Stimulated activated CD8-positive, alpha-beta memory T cell treated with anti-CD3 and anti-CD28 coated beads, Interleukin-4, amount 100 ng/mL, for 24 hours (primary cell): Measurements from ENCODE around the gene TMEM44.

Source experiments
- DNase-seq: peaks from one replicate; pipeline ENCODE4 v3.0.0-alpha.2; 2020; ENCODE audit warnings: low read depth

The TMEM44 gene

DNA sequence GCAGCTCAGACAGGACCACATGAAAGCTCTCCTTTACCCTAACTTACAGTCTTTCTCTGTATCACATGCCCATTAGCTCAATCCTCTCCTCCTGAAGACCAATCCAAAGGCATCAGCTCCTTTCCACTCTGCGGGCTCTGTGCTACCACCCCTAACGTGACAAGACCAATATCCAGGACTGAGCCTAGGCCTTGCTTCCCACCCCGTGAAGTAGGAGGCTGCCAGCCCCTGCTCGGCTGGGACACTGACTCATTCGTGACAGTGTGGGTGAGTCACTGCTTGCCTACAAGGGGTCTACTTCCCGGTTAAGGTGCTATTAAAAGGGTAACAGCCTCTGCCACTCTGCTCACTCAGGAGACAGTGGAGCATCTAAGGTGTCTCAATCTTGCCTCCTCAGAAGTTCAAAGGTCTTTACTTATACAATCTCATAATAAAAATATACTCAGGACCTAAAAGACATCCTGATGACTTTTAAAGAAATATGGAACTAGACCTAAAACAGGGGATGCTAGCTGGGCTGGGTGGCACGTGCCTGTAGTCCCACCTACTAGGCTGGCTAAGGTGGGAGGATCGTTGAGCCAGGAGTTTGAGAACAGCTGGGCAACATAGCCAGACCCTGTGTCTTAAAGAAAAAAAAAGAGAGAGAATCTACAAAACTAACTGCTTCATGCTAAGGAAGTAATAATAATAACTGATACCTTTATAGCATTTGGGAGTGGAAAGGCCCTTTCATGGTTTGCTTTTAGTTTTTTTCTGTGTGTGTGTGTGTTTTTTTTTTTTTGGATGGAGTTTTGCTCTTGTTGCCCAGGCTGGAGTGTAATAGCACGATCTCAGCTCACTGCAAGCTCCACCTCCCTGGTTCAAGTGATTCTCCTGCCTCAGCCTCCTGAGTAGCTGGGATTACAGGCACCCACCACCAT, 55.0 kb downstream of the TMEM44 start:
- DNase-seq: peak; percentile 16

DNA sequence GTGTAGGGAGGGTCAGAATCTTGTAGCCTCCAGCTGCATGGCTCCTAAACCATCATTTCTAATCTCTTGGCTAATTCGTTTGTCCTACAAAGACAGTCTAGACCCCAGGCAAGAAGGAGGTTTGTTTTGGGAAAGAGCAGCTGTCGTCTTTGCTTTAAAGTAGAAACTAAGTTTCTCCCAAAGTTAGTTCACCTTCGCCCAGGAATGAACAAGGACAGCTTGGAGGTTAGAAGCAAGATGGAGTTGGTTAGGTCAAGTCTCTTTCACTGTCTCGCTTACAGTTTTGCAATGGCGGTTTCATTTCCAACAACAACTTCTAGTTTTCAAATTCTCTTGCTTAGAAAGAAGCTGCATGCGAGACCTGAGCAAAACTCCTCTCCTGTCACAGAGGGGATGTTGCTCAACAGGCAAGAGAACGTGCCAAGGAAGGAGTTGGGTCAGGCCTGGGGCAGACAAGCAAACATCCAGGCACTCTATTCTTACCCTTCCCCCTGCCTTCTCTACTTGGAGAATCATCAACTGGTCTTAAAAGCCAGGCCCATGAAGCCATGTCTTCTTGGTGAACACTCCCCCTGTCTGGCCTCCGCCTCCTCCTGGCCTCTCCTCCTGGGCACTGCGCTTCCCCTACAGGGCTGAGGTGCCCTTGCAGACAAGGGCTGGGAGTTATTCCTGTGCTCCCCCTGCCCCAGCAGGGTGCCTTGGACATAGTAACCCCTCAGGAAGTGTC, 57.6 kb downstream of the TMEM44 start:
- DNase-seq: no peak

DNA sequence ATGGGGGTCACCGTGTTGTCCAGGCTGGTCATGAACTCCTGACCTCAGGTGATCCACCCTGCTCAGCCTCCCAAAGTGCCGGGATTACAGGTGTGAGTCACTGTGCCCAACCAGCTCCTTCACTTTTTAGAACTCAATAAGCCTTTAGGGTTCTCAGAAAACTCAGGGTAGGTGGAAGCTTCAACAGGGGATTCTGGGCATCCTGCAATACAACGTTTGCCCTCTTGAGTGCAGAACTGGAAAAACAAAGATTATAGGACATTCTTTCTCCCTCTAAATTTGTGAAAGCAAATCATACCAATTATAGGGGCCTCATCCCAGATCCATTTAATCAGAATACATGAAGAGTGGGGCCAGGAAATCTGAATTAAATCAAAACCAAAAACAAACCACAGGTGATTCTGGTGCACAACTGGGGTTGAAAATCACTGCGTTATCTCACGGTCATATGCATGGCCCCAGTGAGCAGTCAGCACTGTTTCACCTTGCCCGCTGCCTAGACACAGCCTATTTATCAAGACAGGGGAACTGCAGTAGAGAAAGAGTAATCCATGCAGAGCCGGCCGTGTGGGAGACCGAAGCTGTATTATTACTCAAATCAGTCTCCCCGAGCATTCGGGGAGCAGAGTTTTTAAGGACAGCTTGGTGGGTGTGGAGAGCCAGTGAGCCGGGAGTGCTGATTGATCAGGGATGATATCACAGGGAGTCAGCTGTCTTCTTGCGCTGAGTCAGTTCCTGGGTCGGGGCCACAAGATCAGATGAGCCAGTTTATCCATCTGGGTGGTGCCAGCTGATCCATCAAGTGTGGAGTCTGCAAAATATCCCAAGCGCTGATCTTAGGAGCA, 58.4 kb downstream of the TMEM44 start:
- no peak for DNase-seq

DNA sequence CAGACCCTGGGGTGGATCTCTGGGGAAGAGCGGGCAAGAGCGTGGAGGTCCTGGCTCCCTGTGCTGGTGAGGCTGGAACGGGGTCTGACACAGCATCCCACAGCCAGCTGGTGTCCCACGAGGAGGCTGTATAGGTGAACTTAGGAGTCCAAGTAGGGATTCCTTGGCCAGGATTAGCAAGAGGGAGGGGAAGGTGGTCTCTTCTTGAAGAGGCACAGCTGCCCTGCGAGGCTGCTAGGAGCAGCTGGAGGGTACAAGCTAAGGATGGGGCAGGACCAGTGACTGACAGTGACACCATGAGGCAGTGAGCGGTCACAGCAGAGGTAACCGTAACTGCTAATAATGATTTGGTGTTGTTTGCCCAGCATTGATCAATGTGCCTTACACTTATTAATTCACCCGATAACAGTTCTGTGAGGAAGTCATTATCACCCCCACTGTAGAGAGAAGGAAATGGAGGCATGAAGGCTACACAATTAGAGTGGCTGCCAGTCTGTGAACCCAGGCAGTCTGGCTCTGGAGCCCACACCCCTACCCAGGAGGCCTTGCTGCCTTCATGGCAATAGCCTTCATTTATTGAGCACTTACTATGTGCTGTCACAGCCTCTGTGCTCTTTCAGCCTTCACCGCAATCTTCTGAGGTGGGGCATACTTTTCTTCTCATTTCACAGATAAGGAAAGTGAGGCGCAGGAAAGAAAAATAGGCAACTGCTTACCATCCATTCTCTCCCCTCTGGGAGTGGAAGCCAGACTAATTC, 59.4 kb downstream of the TMEM44 start:
- DNase-seq: no peak

DNA sequence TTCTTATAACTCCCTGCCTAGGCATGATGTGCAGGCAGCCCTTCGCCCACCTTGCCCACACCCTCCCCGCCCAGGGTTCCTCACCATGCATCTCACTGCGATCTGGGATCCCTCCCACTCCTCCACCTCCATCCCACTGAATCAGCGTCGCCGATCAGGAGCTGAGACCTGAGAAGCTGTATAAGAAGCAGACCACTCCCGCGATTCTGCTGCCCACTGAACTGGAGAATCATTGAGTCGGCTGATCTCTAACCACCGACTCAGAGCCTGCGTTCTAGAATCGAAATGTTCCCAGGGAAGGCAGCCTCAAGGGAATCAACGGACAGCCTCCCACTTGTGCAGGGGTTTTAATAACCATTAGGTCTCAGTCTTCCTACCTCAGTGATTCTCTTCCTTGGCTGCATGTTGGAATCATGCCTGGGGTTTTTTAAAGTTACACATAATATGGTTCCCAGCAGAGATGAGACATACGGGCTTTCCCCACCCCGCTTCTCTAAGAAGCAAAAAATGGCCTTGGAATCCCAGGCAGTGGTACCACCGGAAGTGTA, 60.2 kb downstream of the TMEM44 start:
- DNase-seq: no peak

DNA sequence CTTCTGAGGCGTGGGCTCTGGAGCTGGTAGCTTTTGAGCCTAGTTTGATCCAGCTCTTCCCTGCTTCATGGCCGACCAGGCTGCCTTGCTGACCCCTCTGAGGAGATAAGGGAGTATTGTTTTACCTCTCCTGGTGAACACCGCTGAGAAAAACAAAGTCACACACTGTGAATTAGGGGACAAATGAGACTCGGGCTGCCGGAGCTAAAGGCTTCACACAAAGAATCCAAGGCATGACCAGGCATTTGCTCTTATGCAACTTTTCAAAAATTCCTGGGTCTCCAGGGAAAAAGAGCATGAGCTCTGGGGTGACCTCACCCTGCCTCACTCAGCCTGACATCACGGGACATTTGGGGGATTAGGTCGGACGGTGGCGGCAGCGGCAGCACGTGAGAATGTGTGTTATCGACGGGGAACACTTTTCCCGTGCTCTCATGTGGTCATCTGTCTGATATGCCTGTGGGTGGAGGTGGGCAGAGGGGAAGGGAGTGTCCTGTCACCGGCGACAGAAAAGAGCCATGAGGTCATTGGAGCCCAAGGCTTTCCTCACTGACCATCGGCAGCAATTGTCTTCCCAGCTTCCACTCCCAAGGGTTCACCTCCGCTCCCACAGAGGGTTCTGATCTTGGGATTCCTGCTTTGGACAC, 61.0 kb downstream of the TMEM44 start:
- no peak for DNase-seq

DNA sequence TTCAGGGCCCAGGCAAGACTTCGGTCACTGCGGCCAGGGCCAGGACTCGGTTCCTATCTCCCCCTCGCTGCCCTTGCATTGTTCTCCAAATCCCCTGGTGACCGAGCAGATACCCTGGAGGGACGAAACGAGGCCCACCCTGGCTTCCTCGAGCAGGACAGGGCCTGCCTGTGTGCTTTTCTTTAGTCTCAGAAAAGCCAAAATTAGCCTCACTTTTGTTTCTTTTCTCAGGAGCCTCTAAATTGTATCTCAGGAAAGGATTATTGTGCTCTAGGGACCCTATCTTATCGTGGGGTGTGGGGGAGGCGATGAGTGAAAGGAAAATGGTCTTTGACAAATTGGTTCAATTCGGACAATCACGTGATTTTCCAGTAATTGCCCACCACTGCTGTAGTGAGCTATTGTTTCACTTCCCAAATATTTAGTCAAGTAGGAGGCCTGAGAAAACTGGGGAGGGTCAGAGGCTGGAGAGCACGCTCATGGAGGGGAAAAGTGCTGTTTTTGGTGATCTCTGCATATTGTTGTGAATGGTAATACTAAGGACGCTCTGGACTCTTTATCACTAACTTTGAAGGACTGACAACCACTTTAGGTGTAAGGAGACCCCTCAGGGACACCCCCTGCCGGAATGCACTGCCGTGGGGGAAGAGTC, 61.6 kb downstream of the TMEM44 start:
- DNase-seq: no peak

DNA sequence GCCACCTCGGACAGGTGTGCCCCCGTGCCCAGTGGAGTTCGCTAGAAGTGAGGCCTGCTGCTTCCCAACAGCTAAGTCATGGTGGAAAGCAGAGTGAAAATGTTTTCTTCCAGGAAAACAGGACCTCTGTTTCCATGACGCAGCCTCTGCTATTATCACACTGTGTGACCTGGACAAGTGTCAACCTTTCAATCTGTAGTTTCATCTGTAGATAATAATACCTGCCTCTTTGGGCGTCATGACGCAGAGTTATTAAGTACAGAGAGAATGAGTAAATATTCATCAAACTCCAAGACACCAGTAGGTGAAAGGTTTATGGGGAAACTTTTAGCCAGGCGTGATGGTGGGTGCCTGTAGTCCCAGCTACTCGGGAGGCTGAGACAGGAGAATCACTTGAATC, 62.3 kb downstream of the TMEM44 start:
- no peak for DNase-seq

DNA sequence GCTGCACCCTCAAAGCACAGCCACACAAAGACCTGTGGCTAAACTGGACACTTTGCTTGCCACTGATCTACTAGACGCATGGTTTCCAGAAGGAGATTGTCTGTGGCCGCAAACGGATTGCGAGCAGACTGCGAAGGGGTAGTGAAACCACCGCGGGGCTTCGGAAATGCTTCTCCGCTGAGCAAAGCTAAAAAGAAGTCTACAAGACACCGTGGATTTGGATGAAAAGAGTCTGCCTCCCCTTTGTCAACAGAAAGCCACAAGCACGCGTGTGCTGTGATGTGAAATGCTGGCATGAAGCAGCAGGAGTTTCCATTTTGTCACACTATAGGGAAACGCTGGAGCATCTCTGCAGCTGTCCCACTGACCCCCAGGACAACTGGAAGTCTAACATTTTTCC, 63.0 kb downstream of the TMEM44 start:
- no peak for DNase-seq

DNA sequence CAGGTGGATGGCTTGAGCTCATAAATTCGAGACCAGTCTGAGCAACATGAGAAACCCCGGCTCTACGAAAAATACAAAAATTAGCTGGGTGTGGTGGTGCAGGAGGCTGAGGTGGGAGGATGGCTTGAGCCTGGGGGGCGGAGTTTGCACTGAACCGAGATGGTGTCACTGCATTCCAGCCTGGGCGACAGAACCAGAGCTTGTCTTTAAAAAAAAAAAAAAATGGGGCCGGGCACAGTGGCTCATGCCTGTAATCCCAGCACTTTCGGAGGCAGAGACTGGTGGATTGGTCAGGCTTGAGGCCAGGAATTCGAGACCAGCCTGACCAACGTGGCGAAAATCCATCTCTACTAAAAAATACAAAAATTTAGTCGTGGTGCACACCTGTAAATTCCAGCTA, 64.0 kb downstream of the TMEM44 start:
- DNase-seq: no peak

DNA sequence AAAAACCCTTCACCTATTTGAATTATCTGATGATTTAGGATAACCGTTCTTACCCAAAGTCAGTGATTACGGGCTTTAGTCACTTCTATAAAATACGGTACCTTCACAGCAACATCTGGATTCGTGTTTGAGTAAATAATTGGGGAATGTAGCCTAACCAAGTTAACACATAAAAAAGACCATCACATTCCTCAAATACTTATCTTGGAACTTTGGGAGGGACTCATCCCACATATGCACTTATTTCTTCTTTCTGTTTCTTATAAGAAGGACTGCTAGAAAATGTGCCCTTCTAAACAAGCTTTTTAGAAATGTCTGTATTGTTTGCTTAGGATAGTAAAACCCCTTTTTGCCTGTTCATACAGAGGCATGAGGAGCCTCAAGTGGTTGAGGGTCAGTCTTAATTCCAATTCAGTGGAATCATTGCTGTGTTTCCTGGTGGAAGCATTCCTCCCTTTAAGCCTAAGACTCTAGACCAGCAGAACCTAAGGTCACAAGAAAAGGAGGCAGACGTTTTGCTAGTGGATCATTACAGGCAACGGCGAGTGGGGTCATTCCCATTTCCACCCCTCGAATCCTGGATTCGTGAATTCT, 67.5 kb downstream of the TMEM44 start:
- DNase-seq: no peak

DNA sequence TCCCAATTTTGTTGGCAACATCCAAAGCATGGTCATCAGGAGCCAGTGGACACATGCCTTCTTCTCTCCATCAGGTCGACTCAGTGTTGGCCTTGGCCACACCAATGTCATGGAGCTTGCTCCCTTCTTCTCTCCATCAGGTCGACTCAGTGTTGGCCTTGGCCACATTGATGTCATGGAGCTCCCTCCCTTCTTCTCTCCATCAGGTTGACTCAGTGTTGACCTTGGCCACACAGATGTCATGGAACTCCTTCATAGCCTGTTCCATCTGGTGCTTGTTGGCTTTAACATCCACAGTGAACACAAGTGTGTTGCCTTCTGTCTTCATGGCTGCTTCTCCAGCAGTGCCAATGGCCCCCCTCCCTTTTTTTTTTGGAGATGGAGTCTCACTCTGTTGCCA, 70.2 kb downstream of the TMEM44 start:
- no peak for DNase-seq

DNA sequence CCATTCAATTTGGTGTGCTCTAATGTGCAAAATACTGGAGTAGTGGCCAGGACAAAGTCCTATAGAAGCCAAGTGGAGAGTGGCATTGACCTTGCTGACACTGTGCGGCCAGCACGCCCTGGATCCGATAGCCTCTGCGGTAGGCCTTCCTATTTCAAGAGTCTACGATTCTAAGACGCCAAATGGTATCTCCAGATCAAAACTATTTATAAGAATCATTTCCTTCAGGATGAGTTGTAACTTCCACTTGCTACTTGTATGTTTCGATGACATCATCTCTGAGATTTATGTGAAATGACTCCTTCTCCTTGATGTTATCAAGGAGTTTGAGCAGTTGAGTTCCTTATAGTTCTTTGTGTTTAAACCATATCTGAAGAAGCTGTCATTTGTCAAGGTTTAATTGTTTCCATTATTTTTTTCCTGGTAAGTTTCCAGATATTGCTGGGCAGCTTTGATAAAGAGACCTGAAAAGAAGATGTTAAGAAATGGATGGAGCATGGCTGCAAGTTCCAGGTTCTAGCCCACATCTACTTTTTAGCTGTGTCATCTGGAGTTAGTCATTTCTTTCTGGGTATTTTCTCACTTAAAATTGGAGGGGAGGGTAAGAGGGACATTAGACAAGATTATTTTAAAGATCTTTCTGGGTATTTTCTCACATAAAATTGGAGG, 71.8 kb downstream of the TMEM44 start:
- DNase-seq: no peak

DNA sequence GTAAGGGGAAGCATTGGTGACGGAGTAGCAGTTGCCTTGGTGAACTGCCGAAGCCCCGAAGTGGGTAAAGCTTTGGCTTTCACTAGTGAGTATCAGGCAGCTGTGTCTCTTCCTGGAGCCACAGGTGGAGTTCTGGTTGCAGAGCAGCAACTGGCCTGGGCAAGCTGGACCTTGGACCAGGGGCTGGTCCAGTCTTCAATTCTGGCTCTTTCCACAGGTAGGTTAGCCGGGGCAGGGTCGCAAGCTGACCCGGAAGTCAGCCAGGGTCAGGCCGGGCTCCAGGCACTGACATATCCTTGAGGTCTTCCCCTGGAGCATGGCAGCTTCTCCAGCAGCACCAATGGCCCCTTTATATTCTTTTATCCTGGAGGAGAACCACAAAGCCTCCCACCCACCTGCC, 73.2 kb downstream of the TMEM44 start:
- no peak for DNase-seq

DNA sequence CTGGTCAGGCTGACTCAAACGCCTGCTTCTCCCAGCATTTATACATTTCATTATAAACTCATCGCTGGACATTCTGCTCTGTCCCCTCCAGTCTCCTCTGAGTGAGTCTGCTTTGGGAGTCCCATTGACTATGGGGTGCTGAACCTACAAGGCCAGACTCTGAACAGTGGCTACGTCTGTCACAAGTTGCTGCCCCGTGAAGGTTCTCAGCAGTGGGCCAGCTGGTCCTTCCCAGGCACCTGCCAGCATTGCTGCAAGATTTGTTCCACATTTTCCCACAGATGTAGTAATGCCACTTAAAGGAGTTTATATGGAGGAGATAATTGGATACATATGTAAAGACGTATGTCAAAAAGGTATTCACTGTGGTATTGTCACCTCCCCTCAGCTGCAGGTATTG, 73.7 kb downstream of the TMEM44 start:
- DNase-seq: no peak

DNA sequence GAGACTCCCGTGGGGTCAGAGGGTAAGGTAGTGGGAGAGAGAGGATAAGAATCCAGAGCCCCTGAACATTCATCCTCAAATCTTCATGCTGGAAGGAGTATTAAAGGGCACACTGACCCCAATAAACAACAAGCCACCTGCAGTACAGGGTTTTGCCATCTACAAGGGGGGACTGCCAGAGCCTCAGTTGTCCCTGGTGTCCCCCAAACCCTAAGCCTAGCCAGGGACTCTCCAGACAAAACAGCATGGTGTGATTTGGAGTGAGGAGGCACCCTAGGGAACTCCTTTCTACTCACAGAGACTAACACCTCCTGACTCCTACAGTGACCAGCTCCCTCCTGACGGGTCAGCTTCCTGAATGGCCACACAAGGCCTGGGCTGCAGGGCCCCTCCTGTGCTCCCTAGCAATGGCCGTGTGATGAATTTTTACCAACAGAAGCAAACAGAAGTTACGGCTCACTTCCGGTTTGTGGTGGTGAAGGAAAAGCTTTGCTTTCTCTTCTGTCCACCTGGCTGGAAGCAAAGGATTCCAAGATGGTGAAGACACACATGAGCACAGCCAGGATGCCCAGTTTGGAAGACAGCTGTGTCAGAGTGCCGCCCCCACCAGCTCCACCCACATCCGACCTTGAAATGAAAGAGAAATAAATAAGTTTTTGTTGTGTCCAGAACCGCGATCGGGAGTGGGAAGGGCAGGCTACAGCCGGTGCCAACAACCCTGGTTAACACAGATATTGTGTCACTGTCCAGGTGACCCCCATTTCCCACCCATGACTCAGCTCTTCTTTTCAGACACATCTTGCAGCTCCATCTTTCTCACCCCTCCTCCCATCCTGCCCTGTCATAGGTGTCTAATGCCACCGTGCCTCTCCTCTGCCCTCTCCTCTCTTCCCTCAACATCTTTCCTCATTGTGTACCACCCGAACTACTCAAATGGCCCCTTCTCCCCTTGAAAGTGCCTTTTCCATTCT, 76.8 kb downstream of the TMEM44 start:
- DNase-seq: no peak

DNA sequence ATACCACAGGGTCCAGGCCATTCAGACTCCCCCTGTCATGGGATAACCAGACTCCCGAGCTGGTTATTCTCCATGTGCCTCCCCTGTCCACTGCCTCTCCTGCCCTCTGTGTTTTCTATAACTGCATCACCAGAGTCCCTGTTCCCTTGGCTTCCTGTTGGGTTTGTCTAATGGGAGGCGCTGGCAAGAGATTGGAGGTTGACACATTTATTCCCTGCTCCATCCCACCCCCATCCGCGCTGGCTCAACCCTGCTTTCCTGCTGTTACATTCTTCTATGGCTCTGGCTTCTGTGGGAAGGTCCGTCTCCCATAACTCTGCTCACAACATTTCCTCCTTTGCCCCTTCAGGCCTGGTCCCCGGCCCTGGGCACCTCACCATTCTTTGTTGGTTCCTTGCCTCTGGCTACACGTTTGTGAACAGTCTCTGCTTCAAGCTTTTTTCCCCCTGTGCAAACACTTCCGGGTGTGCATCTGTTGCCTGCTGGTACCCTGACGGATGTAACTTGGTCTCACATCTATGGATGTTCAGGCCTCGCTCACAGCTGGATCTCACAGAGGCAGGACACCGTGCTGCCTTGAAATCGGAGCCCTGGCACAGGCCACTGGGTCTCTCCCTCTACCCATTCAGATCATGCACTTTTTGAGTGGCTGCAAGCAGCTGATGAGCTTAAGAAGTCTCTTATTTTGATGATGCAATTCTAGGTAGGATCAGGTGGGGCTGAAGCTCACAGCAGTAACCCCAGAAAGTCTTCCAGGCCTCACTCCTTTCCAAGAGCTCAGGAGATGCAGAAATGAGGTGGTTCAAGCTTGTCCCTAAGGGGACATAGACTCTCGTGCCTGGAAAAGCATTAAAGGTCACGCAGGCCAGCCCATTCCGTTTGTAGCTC, 77.8 kb downstream of the TMEM44 start:
- DNase-seq: no peak
